Right atrium auricular region (tissue), 2 donors: ENCODE results near the gene FAM53B. TPM values are rescaled to one million over a fixed set of nuclear protein-coding genes. Genes with fewer than 3 reads are reported as not detected.

Experiments
- DNase-seq: peaks from one replicate; pipeline ENCODE4 v3.0.0-alpha.2; 2019; ENCODE audit warnings: low spot score
- H3K27ac ChIP-seq, 2 donors: fragments of 200-600 bp; sonication (generic); 1 replicate in 1 of 2; 2 replicates in 1 of 2; pipeline ENCODE4 v1.5.1; 2016 to 2019
- H3K27me3 ChIP-seq, 2 donors: fragments of 200-600 bp; sonication (generic); one replicate each; pipeline versions ENCODE4 v1.5.1 to v1.6.0; 2017 to 2019
- H3K36me3 ChIP-seq: fragments of 200-600 bp; sonication (generic); one replicate; pipeline ENCODE4 v1.5.1; 2016
- H3K4me1 ChIP-seq, 2 donors: fragments of 200-600 bp; sonication (generic); one replicate each; pipeline versions ENCODE4 v1.5.1 to v1.6.0; 2017 to 2019
- H3K4me3 ChIP-seq, 2 donors: fragments of 200-600 bp; sonication (generic); 1 replicate in 1 of 2; 2 replicates in 1 of 2; pipeline ENCODE4 v1.5.1; 2017 to 2019; ENCODE audit warnings: mild to moderate bottlenecking in 1 of 2, moderate library complexity in 1 of 2
- H3K9me3 ChIP-seq, 2 donors: fragments of 200-600 bp; sonication (generic); one replicate each; pipeline ENCODE4 v1.5.1; 2019
- total RNA-seq, 2 donors: library from RNA; depleted of rRNA; stranded (reverse); fragments of >200 nt; gene quantifications; one replicate each; pipeline ENCODE4 v1.1.0, GENCODE V29; 2016
- TF ChIP-seq, protein P1 (sequence below), 2 donors: fragments of 200-600 bp; sonication (generic); IDR thresholded peaks; one replicate each; pipeline ENCODE4 v1.5.1; 2019; ENCODE audit warnings: antibody characterized with exemption in 2 of 2

The FAM53B gene
- total RNA-seq, 2 donors from 2014 or later, result 30.3 to 31.1 TPM

DNA sequence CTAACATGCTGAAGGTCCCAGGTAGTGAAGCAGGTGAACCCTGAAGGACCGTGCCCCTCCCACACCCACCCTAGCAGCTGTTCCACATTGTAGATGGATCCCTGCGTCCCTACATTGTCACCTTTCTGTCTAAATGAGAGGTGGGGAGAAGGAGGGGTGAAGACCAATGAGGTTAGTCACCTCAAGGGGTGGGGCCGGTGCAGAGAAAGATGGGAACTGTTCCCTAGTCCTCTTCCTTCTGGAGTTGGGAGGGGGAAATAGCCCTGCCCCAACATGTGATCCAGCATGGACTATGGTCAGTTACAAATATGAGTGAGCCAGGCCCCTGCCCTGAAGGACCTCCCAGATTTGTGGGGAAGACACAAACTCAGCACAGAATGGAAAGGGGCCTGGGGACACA, 158.0 kb downstream of the FAM53B start:
- H3K27me3 ChIP-seq, result no peaks in the 10 kb centered on the region
- DNase-seq, result no peak
- no peaks in the 10 kb centered on the region for H3K36me3 ChIP-seq
- H3K27ac ChIP-seq, result no peak overlapping the region
- H3K4me3 ChIP-seq, result no peak overlapping the region
- no peaks in the 10 kb centered on the region for H3K9me3 ChIP-seq
- TF ChIP-seq, protein P1, sequence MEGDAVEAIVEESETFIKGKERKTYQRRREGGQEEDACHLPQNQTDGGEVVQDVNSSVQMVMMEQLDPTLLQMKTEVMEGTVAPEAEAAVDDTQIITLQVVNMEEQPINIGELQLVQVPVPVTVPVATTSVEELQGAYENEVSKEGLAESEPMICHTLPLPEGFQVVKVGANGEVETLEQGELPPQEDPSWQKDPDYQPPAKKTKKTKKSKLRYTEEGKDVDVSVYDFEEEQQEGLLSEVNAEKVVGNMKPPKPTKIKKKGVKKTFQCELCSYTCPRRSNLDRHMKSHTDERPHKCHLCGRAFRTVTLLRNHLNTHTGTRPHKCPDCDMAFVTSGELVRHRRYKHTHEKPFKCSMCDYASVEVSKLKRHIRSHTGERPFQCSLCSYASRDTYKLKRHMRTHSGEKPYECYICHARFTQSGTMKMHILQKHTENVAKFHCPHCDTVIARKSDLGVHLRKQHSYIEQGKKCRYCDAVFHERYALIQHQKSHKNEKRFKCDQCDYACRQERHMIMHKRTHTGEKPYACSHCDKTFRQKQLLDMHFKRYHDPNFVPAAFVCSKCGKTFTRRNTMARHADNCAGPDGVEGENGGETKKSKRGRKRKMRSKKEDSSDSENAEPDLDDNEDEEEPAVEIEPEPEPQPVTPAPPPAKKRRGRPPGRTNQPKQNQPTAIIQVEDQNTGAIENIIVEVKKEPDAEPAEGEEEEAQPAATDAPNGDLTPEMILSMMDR (IDR thresholded peaks at IDR 0.05), result no peak
- H3K4me1 ChIP-seq, result peaks cover 0 to 21% of the 10 kb centered on the region in 2 donors

DNA sequence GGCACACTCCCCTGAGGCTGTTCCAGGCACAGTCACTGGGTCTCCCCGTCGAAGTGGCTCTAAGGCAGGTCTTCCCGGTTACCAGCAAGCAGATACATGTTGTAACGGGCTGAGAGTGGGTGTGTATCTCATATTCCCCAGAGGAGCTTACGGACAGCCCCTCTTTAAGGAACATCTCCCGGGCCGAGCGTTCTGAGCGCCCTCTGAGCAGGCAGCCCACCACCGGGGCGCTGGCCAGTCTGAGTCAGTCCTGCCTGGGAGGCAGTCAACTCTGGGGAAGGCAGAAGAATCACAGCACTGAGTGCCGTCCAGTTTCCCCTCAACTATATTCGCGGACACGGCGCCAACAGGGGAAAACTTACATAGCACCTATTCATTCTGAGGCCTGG, 165.2 kb downstream of the FAM53B start:
- no peak for DNase-seq
- H3K4me1 ChIP-seq, result no peaks in the 10 kb centered on the region
- H3K36me3 ChIP-seq, result no peaks in the 10 kb centered on the region
- H3K9me3 ChIP-seq, result peaks cover 0 to 5% of the 10 kb centered on the region in 2 donors
- TF ChIP-seq, protein P1 (IDR thresholded peaks at IDR 0.05), result no peak
- H3K27me3 ChIP-seq, result no peaks in the 10 kb centered on the region
- H3K27ac ChIP-seq, result no peak overlapping the region
- H3K4me3 ChIP-seq, result no peak overlapping the region

DNA sequence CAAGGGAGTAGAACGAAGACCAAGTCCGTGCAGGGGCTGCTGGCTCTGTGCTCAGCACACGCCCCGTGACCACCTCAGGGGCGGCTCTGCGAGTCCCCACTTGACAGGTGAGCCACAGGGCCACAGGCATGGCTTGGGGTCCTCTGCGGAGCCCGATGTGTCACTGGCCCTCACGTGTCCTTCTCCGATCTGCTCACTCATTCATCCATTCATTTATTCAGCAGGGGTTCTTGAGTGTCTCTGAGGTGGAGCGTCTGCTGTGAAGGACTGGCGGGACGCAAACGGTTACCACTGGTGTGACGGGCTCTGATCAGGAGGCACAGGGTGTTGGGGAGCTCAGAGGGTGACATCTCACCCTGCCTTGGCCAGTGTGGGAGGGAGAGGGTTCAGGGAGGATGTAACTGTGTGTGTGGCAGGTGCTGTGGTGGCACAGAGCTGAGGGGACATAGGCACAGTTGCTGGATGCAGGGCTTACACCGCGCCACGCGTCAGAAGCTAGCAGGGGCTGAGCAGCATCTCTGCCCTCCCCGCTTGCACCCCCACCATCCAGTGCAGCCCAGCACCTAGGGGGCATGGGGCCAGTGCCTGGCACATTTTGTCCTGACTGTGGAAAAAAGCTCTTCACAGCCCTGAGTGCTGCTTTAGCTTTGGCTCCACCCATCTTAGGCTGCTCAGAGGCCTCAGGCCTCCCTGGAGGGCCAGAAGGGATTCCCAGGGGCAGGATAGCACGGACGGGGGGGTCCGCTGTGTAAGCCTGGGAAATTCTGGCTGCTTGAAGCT, 165.8 kb downstream of the FAM53B start:
- no peak for DNase-seq
- Histone ChIP-seq H3K9me3 (peaks cover 0 to 5% of the 10 kb centered on the region in 2 donors), H3K4me3 (no peak overlapping the region), H3K27me3 (no peaks in the 10 kb centered on the region), H3K4me1 (no peaks in the 10 kb centered on the region), H3K27ac (no peak overlapping the region), H3K36me3 (no peaks in the 10 kb centered on the region)
- TF ChIP-seq, protein P1 (IDR thresholded peaks at IDR 0.05), result no peak

DNA sequence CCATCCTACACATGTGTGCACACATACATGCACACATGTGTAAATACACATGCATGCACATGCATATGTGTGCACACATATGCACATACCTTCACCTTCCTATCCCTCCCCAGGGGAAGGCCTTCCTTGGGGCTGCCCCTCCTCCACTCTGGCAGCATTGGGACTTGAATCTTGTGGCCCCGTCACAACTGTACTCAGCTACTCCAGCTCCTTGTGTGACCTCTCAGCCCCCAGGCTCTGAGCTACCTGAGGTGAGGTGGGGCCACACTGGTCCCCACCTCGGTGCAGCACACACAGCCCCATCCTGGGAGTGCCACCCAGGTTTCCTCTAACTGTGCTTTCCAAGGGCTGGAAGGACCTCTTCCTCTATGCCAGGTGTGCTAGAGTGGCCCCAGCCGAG, 166.5 kb downstream of the FAM53B start:
- DNase-seq, result no peak
- H3K9me3 ChIP-seq, result peaks cover 0 to 5% of the 10 kb centered on the region in 2 donors
- no peaks in the 10 kb centered on the region for H3K4me1 ChIP-seq
- H3K4me3 ChIP-seq, result no peak overlapping the region
- no peaks in the 10 kb centered on the region for H3K36me3 ChIP-seq
- TF ChIP-seq, protein P1 (IDR thresholded peaks at IDR 0.05), result no peak
- H3K27ac ChIP-seq, result no peak overlapping the region
- H3K27me3 ChIP-seq, result no peaks in the 10 kb centered on the region

DNA sequence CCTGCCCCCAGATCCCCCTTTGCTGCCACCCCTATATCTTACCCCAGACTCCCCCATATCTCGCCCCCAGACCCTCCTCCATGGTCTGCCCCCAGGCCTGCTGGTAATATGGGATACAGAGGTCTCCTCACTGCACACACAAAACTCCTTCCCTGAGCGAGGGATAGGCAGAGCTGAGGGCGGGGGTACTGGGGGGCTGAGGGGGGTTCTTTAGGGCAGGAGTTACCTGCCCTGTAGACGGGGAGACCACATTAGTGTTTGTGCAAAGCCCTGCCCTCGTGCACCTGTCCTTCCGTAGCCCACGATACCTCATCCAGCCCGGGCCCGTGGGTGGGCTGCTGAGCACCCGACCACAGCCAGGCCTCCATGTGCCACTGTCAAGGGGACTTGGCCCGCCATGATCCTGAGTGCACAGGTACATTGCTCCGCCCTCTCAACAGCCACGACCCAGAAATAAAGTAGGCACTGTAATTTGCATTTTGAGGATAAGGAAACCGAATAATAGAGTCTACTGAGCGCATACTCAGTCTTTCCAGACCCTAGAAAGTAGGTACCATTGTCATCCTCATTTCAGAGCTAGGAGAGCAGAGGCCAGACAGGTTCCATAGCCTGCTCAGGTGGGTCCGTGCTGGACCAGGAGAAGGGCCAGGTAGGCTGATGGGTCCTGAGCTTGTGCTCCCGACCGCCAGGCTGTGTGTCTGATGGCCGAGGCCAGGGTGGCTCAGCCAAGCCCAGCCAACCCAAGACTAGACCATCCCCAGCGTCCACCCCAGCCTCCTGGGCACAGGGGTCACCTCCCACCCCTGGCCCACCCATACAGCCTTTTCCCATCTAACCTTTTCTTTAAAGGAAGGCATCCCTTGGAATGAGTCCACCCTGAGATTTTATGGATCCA, 167.4 kb downstream of the FAM53B start:
- Histone ChIP-seq H3K27ac (no peak overlapping the region), H3K4me1 (no peaks in the 10 kb centered on the region), H3K4me3 (no peak overlapping the region), H3K9me3 (peaks cover 0 to 5% of the 10 kb centered on the region in 2 donors), H3K27me3 (no peaks in the 10 kb centered on the region), H3K36me3 (no peaks in the 10 kb centered on the region)
- TF ChIP-seq, protein P1 (IDR thresholded peaks at IDR 0.05), result no peak
- DNase-seq, result no peak
